DMS114 treated with DMSO at 0.1 percent for 48 hours (cell line): ENCODE data around the gene PSMB10.
"Not testable (repeated sequence)": the region's sequence is repeated elsewhere in the genome, so short reads cannot be mapped to it uniquely, and the experiment has no call there.

ENCODE experiments used
- DNase-seq: peaks from one replicate; lab custom pipeline; 2025; ENCODE audit not compliant: unreplicated experiment; lab: John Stamatoyannopoulos, UW

PSMB10 gene

GRCh38 chr16:67927131-67927941 lies 9.3 kb downstream of the PSMB10 start:
- no peak for DNase-seq

GRCh38 chr16:67926181-67926750 lies 10.4 kb downstream of the PSMB10 start:
- DNase-seq: no peak

GRCh38 chr16:67924140-67924906 lies 12.3 kb downstream of the PSMB10 start:
- no peak for DNase-seq

- DNase-seq: no peak
Observed at GRCh38 chr16:67923414-67924116, 13.1 kb downstream of the PSMB10 start.

GRCh38 chr16:67922740-67923139 lies 13.9 kb downstream of the PSMB10 start:
- no peak for DNase-seq

GRCh38 chr16:67922221-67922620 lies 14.4 kb downstream of the PSMB10 start:
- DNase-seq: no peak

GRCh38 chr16:67919622-67920221 lies 16.9 kb downstream of the PSMB10 start:
- no peak for DNase-seq

- DNase-seq: no peak
Observed at GRCh38 chr16:67917852-67918236, 18.8 kb downstream of the PSMB10 start.

GRCh38 chr16:67917140-67917851 lies 19.4 kb downstream of the PSMB10 start:
- DNase-seq: no peak

- no peak for DNase-seq
Observed at GRCh38 chr16:67915831-67916723, 20.6 kb downstream of the PSMB10 start.

- not testable (repeated sequence) for DNase-seq
Observed at GRCh38 chr16:67915496-67915769, 21.2 kb downstream of the PSMB10 start.

GRCh38 chr16:67914758-67915495 lies 21.7 kb downstream of the PSMB10 start:
- no peak for DNase-seq

- DNase-seq: no peak
Observed at GRCh38 chr16:67910158-67910557, 26.5 kb downstream of the PSMB10 start.

GRCh38 chr16:67909056-67909742 lies 27.5 kb downstream of the PSMB10 start:
- no peak for DNase-seq

- DNase-seq: no peak
Observed at GRCh38 chr16:67907397-67908180, 29.1 kb downstream of the PSMB10 start.

- no peak for DNase-seq
Observed at GRCh38 chr16:67902831-67903230, 33.8 kb downstream of the PSMB10 start.

- DNase-seq: no peak
Observed at GRCh38 chr16:67901734-67902133, 34.9 kb downstream of the PSMB10 start.

GRCh38 chr16:67897231-67897630 lies 39.4 kb downstream of the PSMB10 start:
- DNase-seq: no peak
